ENCODE data around the gene GFPT2.
"Not testable (repeated sequence)": the region's sequence is repeated elsewhere in the genome, so short reads cannot be mapped to it uniquely, and the experiment has no call there.

Gene GFPT2

DNA sequence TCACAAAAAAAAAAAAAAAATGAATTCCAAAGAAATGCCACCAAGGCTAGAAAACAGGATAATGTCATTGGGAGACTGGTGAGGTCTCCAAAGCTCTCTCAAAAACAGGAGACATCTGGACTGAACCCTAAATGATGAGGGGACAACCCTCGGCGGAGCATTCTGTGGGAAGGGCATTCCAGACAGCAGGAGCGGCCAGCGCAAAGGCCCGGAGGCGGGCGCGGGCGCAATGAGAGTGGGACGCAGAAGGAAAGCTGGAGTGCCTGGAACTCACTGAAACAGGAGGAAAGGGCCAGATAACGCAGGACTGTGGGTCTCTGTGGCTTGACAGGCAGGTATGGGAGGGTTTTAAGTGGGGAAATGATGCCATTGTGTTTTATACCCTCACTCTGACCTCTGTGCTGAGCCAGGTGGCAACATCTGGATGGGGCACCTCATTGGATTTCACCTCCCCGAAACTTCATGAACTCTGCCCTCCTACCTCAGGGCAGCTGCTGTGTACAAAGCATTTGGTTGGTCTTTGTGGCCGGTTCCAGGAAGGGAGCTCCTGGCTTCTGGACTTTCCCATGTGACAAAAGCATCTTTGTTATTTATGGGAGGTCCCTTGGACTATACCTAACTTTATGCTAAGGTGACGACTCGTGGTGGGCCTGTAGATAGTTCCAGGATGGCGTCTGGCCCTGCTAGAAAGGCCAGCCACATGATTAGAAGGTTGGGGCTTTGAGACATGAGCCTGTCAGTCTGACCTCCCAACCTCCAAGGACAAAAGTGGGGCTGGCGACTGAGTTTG is 49.7 kb downstream of the GFPT2 start:
- no peak for DNase-seq

- no peak for DNase-seq
Measured at GRCh38 chr5:180302256-180302655, 50.9 kb downstream of the GFPT2 start.

DNA sequence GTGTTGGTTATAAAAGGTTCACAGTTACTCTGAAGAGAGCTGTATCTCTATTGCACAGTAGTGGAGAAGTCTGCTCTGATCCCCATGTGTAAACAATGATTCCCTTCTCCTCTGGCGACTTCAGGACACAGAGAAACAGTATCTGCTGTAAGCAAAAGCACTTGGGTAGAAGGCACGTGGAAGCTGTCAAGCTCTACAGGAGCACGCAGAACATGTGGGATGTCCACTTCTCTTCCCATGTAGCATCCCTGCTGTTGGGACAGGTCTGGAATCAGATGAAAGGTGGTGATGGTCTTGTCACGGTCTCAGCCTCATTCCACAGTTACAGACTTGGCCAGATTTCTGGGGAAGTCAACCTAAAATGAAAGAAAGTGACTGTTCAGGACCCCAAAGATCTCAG is 51.9 kb downstream of the GFPT2 start:
- DNase-seq: no peak

DNA sequence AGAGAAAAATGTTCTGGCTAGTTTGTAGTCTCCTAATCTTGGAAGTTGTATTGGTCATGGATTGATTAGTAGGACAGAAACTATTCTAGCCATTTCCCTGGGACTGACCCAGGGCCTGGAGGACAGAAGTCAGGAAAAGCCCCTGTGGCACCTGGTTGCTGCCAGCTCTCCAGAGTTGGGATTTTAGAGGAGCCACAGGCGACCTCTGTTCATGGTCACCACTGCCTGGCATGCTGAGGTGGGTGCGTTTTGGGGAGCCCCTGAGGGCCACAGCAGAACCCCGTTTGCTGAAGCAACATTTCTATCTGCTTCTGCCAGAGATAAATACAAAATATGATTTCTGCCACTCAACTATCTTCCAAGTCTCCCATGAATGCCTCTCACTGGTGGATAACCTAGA is 53.6 kb downstream of the GFPT2 start:
- no peak for DNase-seq

DNA sequence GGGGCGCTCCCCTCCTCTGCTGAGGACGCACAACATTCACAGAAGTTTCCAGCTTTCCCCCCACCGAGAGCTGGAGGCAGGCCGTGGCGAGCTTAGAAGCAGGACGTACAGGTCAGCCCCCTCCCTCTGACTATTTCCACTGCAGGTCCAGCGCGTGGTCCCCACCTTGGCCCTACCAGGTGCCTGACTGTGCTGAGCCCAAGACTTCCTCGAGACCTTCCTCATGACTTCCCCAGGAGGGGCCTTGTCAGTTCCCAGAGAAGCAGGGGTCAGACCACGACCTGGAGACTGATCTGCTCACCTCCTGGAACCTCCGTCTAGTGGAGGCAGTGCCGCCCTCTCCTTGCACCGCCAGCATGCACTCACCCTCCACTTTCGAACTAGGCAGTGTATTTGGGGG is 54.1 kb downstream of the GFPT2 start:
- not testable (repeated sequence) for DNase-seq

- no peak for DNase-seq
Measured at GRCh38 chr5:180297587-180298282, 55.4 kb downstream of the GFPT2 start.

DNA sequence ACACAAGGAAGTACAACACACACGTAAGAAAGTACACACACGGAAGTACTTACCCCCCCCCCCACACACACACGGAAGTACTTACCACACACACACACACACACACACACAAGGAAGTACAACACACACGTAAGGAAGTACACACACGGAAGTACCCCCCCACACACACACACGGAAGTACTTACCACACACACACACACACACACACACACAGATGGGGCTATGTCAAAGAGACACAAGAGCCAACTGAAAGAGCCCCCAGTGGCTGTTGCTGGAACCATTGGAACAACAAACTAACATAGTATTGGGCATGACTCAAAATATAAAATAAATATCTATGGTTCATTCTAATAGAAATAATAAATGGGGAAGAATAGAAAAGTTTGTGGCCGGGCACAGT is 56.4 kb downstream of the GFPT2 start:
- no peak for DNase-seq

- DNase-seq: no peak
Measured at GRCh38 chr5:180294913-180295555, 58.1 kb downstream of the GFPT2 start.

DNA sequence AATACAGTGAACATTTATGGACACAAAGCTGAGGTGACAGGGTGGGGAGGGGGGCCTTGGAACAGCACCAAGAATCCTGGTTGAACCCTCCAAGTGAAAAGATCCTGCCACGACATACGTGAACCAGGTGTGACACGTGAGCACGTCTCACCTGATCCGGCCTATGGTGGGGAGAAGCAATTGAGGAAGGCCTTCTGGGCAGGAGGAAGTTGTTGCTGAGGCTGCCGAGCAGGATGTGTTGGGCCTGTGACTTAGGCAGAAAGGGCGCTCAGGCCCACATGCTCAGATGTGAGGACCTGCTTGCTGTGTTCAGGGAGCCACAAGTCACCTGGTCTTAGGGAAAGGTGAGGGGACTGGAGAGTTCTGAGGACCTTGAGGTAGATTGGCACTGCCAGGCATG is 58.7 kb downstream of the GFPT2 start:
- DNase-seq: no peak

- peak; percentile 81 for DNase-seq
Measured at GRCh38 chr5:180291943-180292831, 60.9 kb downstream of the GFPT2 start, which contains the start of gene MAPK9. Gene MAPK9, minus strand, starts transcription at chr5:180292083. Its CDS starts 11,522 bp downstream, at chr5:180280561.

DNA sequence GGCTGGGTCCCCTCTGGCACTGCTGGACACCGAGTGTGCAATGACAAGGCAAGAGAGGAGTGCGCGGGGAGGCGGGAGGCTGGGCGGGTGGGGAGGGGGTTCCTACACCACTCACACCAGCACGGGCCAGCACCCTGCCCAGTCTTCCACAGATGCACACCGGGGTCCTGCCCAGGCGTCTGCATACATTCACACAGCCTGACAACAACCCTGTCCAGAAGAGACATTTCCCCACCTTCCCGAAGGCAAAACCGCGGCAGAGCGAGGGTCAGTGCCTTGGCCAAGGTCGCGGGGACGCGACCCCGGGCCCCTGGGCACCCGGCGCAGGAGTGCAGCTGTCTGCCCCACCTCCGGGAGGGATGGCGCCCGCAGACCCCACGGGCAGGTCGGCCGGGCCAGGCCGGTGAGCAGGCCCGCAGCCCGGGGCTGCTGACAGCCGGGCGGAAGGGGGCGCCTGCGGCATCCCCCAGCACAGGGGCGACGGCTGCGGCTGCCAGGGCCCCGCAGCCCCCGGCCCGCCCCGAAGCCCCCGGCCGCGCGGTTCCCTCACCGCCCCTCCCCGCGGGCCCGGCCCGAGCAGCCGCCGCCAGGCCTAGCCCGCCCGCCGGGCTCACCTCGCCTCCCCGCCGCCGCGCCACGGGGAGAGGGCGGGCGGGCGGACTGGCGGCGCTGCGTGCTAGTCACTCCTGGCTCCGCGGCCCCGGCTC is 61.7 kb downstream of the GFPT2 start:
- no peak for DNase-seq

DNA sequence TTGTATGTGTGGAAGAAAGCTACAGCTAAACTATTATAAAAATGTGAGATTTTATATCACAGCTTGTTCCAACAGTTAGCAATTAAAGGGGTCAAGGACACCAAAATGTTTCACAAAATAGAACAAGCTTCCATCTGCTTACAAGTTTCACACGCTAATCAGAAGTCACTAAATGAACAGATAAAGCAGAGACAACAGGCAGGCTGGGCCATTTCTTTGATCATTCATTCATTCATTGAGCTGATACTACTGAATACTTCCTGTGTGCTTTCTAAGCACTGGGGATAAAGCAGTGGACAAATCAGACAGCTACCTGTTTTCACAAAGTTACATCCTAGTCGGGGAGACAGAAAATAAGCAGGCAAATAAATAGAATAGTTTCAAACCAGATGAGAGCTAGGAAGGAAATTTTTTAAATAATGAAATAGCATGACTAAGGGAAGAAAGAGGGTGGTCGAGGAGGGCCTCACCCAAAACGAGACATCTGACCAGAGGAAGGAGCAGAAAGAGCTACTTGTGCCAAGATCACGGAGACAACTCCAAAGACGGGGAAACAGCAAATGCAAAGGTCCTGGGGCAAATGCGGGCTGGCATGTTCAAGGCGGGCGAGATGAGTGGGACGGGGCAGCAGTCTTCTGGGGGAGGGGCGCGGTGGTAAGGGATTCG is 62.4 kb downstream of the GFPT2 start:
- no peak for DNase-seq

DNA sequence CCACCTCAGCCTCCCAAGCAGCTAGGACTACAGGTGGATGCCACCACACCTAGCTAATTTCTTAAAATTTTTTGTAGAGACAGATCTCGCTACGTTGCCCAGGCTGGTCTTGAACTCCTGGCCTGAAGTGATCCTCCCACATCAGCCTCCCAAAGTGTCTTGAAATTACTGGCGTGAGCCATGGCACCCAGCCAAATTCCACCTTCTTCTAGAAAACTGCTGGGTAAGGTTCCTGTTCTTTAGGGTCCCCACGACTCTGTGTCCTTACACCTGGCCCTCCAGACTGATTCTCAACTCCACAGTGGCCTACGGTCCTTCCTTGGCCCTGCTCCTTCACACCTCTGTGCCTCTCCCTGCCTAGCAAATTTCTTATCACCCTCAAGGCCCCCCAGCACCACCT is 63.2 kb downstream of the GFPT2 start:
- DNase-seq: no peak

DNA sequence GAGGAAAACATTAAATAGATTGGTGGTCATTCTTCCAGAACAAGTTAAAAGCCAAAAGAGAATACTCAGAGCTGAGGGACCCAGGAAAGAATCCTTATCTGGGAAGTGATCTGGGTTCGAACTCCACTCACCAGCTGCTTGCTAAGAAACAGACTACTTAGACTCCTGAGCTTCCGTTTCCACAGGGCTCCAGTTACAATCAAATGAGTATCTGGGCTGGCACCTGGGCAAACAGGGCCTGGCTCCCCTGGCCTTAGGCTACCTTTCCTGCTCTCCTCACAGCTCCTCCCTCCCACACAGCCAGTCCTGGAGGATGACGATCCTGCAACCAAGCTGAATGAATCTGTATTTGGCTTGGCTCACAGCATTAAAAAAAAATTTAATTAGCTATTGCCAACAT is 63.7 kb downstream of the GFPT2 start:
- DNase-seq: no peak

DNA sequence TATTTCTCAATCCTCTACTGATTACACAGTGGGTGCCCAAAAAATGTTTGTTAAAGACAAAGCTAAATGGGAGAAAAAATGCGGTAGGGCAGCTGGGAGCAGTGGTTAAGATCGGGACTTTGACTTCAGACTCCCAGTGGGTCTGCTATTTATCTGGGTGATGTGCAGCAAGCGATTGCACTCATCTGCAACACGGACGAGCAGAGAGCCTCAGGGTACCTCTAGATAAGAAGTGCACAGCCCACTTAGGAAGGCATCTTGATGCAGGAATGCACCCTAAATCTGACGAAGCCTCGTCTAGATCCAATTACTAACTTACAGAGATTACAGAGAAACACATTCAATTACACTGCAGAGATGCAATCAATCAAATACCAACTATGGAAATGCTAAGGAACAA is 65.3 kb downstream of the GFPT2 start:
- DNase-seq: no peak

DNA sequence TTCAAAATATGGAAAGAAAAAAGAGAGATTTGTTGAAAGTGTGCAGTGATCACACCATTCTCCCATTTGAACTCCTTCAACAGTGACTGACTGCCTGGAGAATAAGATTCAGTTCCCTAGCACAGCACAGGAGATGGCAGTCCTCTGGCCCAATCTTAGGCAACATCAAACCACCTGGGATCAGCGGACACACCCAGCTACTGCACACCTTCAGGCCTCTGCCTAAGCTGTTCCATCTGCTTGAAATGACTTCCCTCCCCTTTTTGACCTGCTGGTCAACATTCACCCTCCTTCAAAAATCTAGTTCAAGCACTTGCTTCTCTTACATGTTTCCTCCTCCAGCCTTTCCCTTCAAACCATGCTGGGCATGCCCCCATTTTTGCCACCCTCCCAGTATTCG is 65.7 kb downstream of the GFPT2 start:
- DNase-seq: no peak

- no peak for DNase-seq
Measured at GRCh38 chr5:180284149-180284548, 69.0 kb downstream of the GFPT2 start.

DNA sequence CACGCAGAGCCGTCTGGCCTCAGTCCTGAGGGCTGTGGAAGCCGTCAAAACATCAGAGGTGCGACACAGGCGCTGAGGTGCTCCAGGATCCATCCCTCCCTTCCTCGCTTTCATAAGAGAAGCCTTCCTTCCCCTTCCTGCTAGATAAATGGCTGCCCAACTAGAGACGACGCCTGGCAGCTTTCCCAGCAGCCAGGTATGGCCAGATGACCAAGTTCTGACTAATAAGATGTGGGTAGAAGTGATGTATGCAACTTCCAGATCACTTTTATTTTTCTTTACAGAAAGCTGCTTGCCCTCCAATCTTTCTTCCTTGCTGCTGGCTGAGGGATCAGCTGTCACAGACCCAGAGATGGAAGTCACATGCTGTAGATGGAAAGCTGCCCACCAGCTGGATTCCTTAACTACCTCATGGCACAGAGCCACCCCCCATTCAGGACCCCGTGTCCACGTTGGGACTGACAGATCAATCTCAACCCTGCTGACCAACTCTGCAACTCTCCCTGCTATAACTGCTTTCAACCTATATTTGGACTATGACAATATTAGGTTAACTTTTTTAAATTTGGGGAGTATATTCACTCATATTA is 70.0 kb downstream of the GFPT2 start:
- no peak for DNase-seq

- DNase-seq: no peak
Measured at GRCh38 chr5:180282281-180282680, 70.9 kb downstream of the GFPT2 start.

GRCh38 chr5:180281706-180282105 is 71.4 kb downstream of the GFPT2 start:
- no peak for DNase-seq

GRCh38 chr5:180274695-180275094 is 78.4 kb downstream of the GFPT2 start:
- no peak for DNase-seq
